RPMI8226 (cell line): Measurements from ENCODE around the gene OR2T3.
"Not testable (repeated sequence)": the region's sequence is repeated elsewhere in the genome, so short reads cannot be mapped to it uniquely, and the experiment has no call there.

Experiments
- DNase-seq: peaks from one replicate; pipeline ENCODE4 v3.0.0-alpha.2; 2015

The OR2T3 gene

GRCh38 chr1:248473051-248473450 is at the start of gene OR2T3:
OR2T3 (plus strand) TSS chr1:248473351; CDS start chr1:248473351, 0 bp downstream.
- DNase-seq: not testable (repeated sequence)

GRCh38 chr1:248427526-248428191 is 45.5 kb upstream of the OR2T3 start:
- not testable (repeated sequence) for DNase-seq

DNA sequence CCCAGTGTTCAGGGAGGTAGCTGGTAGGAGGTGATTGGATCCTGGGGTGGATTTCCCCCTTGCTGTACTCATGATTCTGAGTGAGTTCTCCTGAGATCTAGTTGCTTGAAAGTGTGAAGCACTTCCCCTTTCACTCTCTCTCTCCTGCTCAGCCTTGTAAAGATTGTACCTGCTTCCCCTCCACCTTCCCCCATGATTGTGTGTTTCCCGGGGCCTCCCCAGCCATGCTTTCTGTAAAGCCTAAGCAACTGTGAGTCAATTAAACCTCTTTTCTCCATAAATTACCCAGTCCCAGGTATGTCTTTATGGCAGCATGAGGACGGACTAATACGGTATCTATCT is 45.0 kb upstream of the OR2T3 start:
- DNase-seq: not testable (repeated sequence)

GRCh38 chr1:248431683-248432082 is 41.5 kb upstream of the OR2T3 start:
- not testable (repeated sequence) for DNase-seq

- not testable (repeated sequence) for DNase-seq
These were observed 41.0 kb upstream of the OR2T3 start for GRCh38 chr1:248432201-248432600.

- not testable (repeated sequence) for DNase-seq
These were observed 39.2 kb upstream of the OR2T3 start for GRCh38 chr1:248433811-248434415.

DNA sequence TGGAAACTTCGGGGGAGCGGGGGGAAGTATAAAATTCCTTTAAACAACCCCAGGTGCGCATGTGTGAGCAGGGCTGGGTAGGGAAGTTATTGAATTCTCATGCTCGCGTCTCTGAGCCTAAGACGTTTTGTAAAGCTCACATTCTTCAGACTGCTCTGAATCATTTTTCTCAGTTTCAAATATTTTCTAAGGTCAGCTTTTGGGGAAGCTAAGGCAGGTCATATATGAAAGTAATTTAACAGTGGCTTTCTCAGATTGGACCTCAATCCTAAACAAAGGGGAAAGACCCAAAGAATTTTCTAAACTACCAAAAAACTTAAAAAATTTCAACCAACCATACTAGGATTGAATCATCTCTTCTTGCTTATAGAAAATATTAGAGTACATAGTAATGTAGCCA is 38.2 kb upstream of the OR2T3 start:
- DNase-seq: not testable (repeated sequence)

DNA sequence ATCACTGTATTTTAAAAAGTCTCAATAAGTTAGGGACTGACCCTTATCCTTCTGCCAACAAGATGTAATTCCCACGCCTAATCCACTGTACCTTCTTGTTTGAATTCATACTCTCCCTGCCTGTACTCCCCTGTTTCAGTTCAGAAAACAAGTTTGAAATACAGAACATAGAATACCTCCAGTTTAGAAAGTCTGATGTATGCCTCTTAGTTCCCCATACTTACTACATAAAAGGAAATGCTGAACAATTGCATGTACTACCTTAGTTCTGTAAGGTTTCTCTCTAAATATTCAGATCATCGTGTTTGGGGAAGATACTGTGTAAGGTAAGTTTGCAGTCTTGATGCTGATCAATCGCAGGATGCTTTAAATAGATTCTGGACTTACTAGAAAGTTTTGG is 36.8 kb upstream of the OR2T3 start:
- not testable (repeated sequence) for DNase-seq

DNA sequence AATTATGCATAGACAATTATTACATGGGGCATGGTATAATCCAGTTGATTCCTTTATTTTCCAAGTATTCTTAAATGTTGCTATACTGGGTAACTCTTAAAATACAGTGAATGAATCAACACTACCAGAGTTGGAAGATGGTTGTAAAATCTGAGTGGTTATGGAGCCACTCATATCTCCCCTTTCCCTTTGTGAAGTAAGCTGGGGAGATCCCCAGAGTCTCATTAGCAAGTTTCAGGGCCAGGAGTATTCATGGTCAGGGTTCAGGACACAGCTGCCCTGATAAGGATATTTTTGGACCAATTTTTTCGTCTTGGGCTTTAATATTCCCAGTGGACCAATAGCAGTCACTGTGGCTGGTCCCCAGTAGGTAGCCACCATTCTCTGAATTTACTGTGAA is 34.5 kb upstream of the OR2T3 start:
- DNase-seq: not testable (repeated sequence)

- DNase-seq: not testable (repeated sequence)
These were observed 33.9 kb upstream of the OR2T3 start for GRCh38 chr1:248439283-248439682.

DNA sequence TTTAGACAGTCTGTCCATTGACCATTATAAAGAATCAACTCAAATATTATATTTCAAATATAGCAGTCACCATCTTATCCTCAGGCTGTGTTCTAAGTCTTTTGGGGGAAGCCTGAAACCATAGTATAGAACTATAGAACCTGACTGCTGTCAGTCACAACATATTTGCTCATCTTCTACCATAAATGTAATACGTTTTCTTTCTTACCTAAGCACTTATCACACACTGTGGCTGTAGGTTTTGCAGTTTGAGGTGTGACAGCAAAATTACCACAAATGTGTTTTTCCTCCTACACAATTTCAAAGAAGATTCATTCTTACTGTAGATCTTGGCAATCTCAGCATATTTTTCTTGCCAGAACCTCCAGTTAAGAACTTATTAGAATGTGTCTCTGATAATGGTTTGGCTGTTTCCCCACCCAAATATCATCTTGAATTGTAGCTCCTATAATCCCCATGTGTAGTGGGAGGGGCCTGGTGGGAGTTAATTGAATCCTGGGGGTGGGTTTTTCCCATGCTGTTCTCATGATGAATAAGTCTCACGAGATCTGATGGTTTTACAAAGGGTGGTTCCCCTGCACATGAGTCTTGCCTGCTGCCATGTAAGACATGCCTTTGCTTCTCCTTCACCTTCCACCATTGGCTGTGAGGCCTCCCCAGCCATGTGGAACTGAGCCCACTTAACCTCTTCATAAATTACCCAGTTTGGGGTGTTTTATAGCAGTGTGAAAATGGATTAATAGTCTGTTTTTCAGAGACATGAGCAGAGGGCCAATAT is 30.5 kb upstream of the OR2T3 start:
- not testable (repeated sequence) for DNase-seq

GRCh38 chr1:248444603-248445002 is 28.5 kb upstream of the OR2T3 start:
- not testable (repeated sequence) for DNase-seq

DNA sequence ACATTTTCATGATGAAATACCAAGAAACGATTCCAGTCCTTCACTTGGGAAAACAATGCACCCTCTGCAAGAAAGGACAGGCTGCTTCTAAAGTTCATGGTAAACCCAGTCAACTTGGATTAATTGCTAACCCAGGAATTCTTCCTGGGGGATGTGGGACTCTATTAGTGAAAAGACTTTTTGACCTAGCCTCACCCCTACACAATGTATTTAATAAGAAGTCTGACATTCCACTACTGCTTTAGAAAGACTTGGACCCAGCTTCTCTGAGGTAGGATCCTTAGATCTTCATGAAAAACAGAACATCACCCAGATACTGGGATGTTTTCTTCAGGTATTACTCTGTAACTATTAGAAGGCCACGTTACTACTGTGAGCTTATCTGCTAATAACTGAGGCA is 27.8 kb upstream of the OR2T3 start, which contains the start of gene OR2T2:
Gene OR2T2, plus strand, starts transcription at position 239 of the 400 bp plus-strand sequence. CDS start 7,161 bp downstream, outside the sequence.
- not testable (repeated sequence) for DNase-seq

- not testable (repeated sequence) for DNase-seq
These were observed 24.6 kb upstream of the OR2T3 start for GRCh38 chr1:248448409-248449074.

GRCh38 chr1:248449821-248450465 is 23.2 kb upstream of the OR2T3 start:
- DNase-seq: not testable (repeated sequence)

- not testable (repeated sequence) for DNase-seq
These were observed 22.5 kb upstream of the OR2T3 start for GRCh38 chr1:248450466-248451145.

DNA sequence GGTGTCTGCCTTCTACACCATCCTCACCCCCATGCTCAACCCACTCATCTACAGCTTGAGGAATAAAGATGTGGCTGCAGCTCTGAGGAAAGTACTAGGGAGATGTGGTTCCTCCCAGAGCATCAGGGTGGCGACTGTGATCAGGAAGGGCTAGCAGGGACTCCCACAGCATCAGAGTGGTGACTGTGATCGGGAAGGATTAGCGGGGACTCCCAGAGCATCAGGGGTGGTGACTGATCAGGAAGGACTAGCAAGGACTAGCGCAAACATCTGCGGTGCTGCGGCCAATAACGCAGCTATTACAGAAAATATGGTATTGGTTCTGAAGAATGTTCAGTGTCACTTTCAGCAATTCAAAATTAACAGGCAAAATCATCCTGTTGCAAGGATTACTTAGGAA is 19.5 kb upstream of the OR2T3 start:
- not testable (repeated sequence) for DNase-seq

- DNase-seq: not testable (repeated sequence)
These were observed 18.1 kb upstream of the OR2T3 start for GRCh38 chr1:248455045-248455444.

DNA sequence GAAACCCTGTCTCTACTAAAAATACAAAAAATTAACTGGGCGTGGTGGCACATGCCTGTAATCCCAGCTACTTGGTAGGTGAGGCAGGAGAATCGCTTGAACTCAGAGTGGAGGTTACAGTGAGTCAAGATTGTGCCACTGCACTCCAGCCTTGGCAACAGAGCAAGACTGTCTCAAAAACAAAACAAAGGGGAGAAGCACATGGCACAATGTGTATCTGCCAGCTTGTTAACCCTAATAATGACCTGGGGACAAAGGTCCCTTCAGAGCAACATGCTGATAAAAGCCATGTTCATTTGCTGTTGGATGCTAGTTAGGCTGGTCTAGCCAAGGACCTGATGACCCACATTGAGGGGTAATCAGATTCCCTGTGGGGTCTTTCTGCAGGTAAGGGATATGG is 16.5 kb upstream of the OR2T3 start:
- not testable (repeated sequence) for DNase-seq

GRCh38 chr1:248459117-248459516 is 14.0 kb upstream of the OR2T3 start:
- DNase-seq: not testable (repeated sequence)

DNA sequence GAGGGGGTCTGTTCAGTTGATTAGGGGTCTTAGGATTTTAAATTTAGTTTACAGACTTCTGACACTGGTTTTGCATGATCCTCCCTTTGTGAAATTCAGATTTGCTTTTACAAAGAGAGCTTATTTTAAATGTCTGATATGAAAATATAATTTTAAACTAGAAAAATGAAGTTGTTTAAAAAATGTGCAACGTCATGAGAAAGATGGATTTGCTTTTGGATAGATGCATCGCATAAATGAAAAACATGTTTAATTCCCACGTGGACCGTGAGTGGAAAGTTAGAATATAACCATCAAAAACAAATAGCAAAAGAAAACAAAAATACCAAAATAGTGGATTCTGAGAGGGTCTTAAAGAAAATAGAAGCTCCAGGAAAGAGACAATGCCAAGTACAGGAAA is 2.0 kb upstream of the OR2T3 start:
- DNase-seq: no peak

DNA sequence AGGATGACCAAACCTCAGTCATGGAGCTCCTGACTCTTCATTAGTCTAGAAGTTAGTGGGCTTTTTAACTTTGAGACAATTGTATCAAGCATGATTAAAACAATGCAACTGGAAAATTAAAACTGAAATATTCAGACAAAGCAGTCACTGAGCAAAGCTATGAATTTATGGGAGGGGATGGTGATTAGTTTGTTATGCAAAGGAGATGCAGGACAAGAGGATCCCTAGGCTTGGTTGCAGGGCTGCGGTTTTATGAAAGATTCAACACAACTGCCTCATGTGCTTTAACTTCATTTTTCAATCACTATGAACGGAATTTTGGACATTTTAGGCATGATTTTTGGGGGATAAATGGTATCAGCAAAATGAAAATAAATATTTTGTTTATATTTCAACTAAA is 1.0 kb upstream of the OR2T3 start:
- not testable (repeated sequence) for DNase-seq
